ENCODE measurements around the gene BCAS1. TPM values are rescaled to one million over a fixed set of nuclear protein-coding genes. Genes with fewer than 3 reads are reported as not detected.
A peak's percentile ranks its signal among the peaks of the same experiment; 100 is the strongest.

The BCAS1 gene
- total RNA-seq, 2 experiments from 2014 or later = 0.07 to 0.17 TPM

GRCh38 chr20:53898556-53898931, 171.8 kb downstream of the BCAS1 start:
- POLR2A ChIA-PET = no interaction called here
- no peak for DNase-seq
- Mint-ChIP-seq H3K9me3 (no peaks in the 10 kb centered on the region), H3K4me1 (ENCODE audit: low read depth) (peaks cover 50% of the 10 kb centered on the region), H3K36me3 (no peaks in the 10 kb centered on the region), H3K27ac (peak overlapping the region; percentile 23), H3K4me3 (no peak overlapping the region), H3K27me3 (no peaks in the 10 kb centered on the region)
- intact Hi-C loops (cut with micrococcal nuclease) = loop anchor here (2.0 kb wide), 1 partner anchor 36 kb away; no protein-coding TSS in a partner anchor
- CTCF ChIA-PET = interaction anchor here (0.6 to 3.8 kb wide), 8 partner anchors 15 to 276 kb away, joined by 3 to 37 read pairs (median 3); no protein-coding TSS in a partner anchor

- Mint-ChIP-seq H3K36me3 (no peaks in the 10 kb centered on the region), H3K27me3 (no peaks in the 10 kb centered on the region), H3K4me1 (ENCODE audit: low read depth) (peaks cover 50% of the 10 kb centered on the region), H3K9me3 (no peaks in the 10 kb centered on the region), H3K27ac (no peak overlapping the region), H3K4me3 (no peak overlapping the region)
- intact Hi-C loops (cut with micrococcal nuclease) = loop anchor here (2.0 kb wide), 1 partner anchor 37 kb away; no protein-coding TSS in a partner anchor
- DNase-seq = no peak
- POLR2A ChIA-PET = interaction anchor here (0.5 kb wide), 1 partner anchor 209 kb away, joined by 3 read pairs; no protein-coding TSS in a partner anchor
- CTCF ChIA-PET = interaction anchor here (0.6 to 2.3 kb wide), 5 partner anchors 15 to 275 kb away, joined by 3 to 8 read pairs (median 3); no protein-coding TSS in a partner anchor
Observed at GRCh38 chr20:53897884-53898555, 172.4 kb downstream of the BCAS1 start.

- Mint-ChIP-seq H3K27ac (no peak overlapping the region), H3K27me3 (no peaks in the 10 kb centered on the region), H3K36me3 (no peaks in the 10 kb centered on the region), H3K9me3 (no peaks in the 10 kb centered on the region), H3K4me1 (ENCODE audit: low read depth) (peaks cover 54% of the 10 kb centered on the region), H3K4me3 (no peak overlapping the region)
- POLR2A ChIA-PET = no interaction called here
- no peak for DNase-seq
- CTCF ChIA-PET = no interaction called here
- intact Hi-C loops (cut with micrococcal nuclease) = no loop called here
Observed at GRCh38 chr20:53896647-53897046, 173.7 kb downstream of the BCAS1 start.

- Mint-ChIP-seq H3K36me3 (no peaks in the 10 kb centered on the region), H3K27ac (no peak overlapping the region), H3K4me1 (ENCODE audit: low read depth) (peaks cover 51% of the 10 kb centered on the region), H3K9me3 (no peaks in the 10 kb centered on the region), H3K27me3 (no peaks in the 10 kb centered on the region), H3K4me3 (no peak overlapping the region)
- ChIA-PET POLR2A (no interaction called here), CTCF (interaction anchor here (1.0 kb wide), 1 partner anchor 11 kb away, joined by 4 read pairs; no protein-coding TSS in a partner anchor)
- intact Hi-C loops (cut with micrococcal nuclease) = no loop called here
- DNase-seq = no peak
Observed at GRCh38 chr20:53896041-53896440, 174.4 kb downstream of the BCAS1 start.

- no peak overlapping the region for H3K27ac Mint-ChIP-seq
- intact Hi-C loops (cut with micrococcal nuclease) = no loop called here
- H3K27me3 Mint-ChIP-seq = no peaks in the 10 kb centered on the region
- no peak overlapping the region for H3K4me3 Mint-ChIP-seq
- peaks cover 45% of the 10 kb centered on the region for H3K4me1 Mint-ChIP-seq (ENCODE audit: low read depth)
- no peaks in the 10 kb centered on the region for H3K9me3 Mint-ChIP-seq
- ChIA-PET POLR2A (interaction anchor here (0.7 kb wide), 1 partner anchor 145 kb away, joined by 5 read pairs; no protein-coding TSS in a partner anchor), CTCF (interaction anchor here (1.0 kb wide), 1 partner anchor 11 kb away, joined by 4 read pairs; no protein-coding TSS in a partner anchor)
- no peak for DNase-seq
- no peaks in the 10 kb centered on the region for H3K36me3 Mint-ChIP-seq
Observed at GRCh38 chr20:53895385-53895755, 175.0 kb downstream of the BCAS1 start.

- POLR2A ChIA-PET = interaction anchor here (0.5 to 0.7 kb wide), 3 partner anchors 23 to 235 kb away, joined by 3 to 5 read pairs (median 3); no protein-coding TSS in a partner anchor
- Mint-ChIP-seq H3K4me1 (ENCODE audit: low read depth) (peaks cover 42% of the 10 kb centered on the region), H3K4me3 (no peak overlapping the region), H3K27me3 (no peaks in the 10 kb centered on the region), H3K27ac (no peak overlapping the region), H3K36me3 (no peaks in the 10 kb centered on the region), H3K9me3 (no peaks in the 10 kb centered on the region)
- DNase-seq = no peak
- intact Hi-C loops (cut with micrococcal nuclease) = loop anchor here (5.0 kb wide), 1 partner anchor 32 kb away; no protein-coding TSS in a partner anchor
- CTCF ChIA-PET = interaction anchor here (0.7 to 1.0 kb wide), 2 partner anchors 10 to 21 kb away, joined by 3 to 4 read pairs; no protein-coding TSS in a partner anchor
Observed at GRCh38 chr20:53894707-53895384, 175.5 kb downstream of the BCAS1 start.

Small RNA genes lying within 50 kb of the gene (microRNA-seq; reads per million reads assigned to microRNA genes)
- gene MIR4756 (ENCODE audit: borderline microRNAs expressed, borderline number of aligned reads, borderline replicate concordance) = not detected

Other genes with a start within 250 kb of the BCAS1 start
- gene CYP24A1, start 103.4 kb upstream of the BCAS1 start, total RNA-seq = under 1 TPM; 0.57 to 0.92 TPM
- 10 to 100 TPM; 38.4 to 40.3 TPM for gene PFDN4, start 137.5 kb upstream of the BCAS1 start, total RNA-seq